ENCODE results near the gene SIGLECL1.

GRCh38 chr19:51246164-51246552 is 4.7 kb upstream of the SIGLECL1 start:
- TF ChIP-seq CTCF (conservative IDR thresholded peaks at IDR 0.05; ENCODE audit: low read depth, low read length) (no peak), EZH2 (IDR thresholded peaks at IDR 0.05; ENCODE audit: borderline replicate concordance, low read depth, low read length, poor library complexity, severe bottlenecking) (no peak)
